Measurements from ENCODE around the gene LAMA2. TPM values are rescaled to one million over a fixed set of nuclear protein-coding genes. Genes with fewer than 3 reads are reported as not detected.

LAMA2 gene
- polyA plus RNA-seq, 3 donors, result 33.6 to 44.4 (median 39.6) TPM

GRCh38 chr6:129429956-129430355 is 547.0 kb downstream of the LAMA2 start:
- DNase-seq (ENCODE audit: extremely low read depth in 1 of 11, low read depth in 9 of 11, low spot score in 4 of 11), result peak; percentile 10 to 68 (median 42)

GRCh38 chr6:129432738-129433137 is 549.8 kb downstream of the LAMA2 start:
- no peak for DNase-seq (ENCODE audit: extremely low read depth in 1 of 11, low read depth in 9 of 11, low spot score in 4 of 11)

- DNase-seq (ENCODE audit: extremely low read depth in 1 of 11, low read depth in 9 of 11, low spot score in 4 of 11), result no peak
Observed at GRCh38 chr6:129434091-129434490, 551.2 kb downstream of the LAMA2 start.

- DNase-seq (ENCODE audit: extremely low read depth in 1 of 11, low read depth in 9 of 11, low spot score in 4 of 11), result no peak
Observed at GRCh38 chr6:129440691-129441090, 557.8 kb downstream of the LAMA2 start.

- DNase-seq (ENCODE audit: extremely low read depth in 1 of 11, low read depth in 9 of 11, low spot score in 4 of 11), result no peak
Observed at GRCh38 chr6:129444683-129445082, 561.7 kb downstream of the LAMA2 start.

- no peak for DNase-seq (ENCODE audit: extremely low read depth in 1 of 11, low read depth in 9 of 11, low spot score in 4 of 11)
Observed at GRCh38 chr6:129446272-129447197, 563.6 kb downstream of the LAMA2 start.

GRCh38 chr6:129447198-129447565 is 564.2 kb downstream of the LAMA2 start:
- no peak for DNase-seq (ENCODE audit: extremely low read depth in 1 of 11, low read depth in 9 of 11, low spot score in 4 of 11)

- no peak for DNase-seq (ENCODE audit: extremely low read depth in 1 of 11, low read depth in 9 of 11, low spot score in 4 of 11)
Observed at GRCh38 chr6:129448965-129449364, 566.0 kb downstream of the LAMA2 start.

GRCh38 chr6:129451187-129451586 is 568.2 kb downstream of the LAMA2 start:
- DNase-seq (ENCODE audit: extremely low read depth in 1 of 11, low read depth in 9 of 11, low spot score in 4 of 11), result no peak

GRCh38 chr6:129453073-129453472 is 570.1 kb downstream of the LAMA2 start:
- no peak for DNase-seq (ENCODE audit: extremely low read depth in 1 of 11, low read depth in 9 of 11, low spot score in 4 of 11)

- DNase-seq (ENCODE audit: extremely low read depth in 1 of 11, low read depth in 9 of 11, low spot score in 4 of 11), result no peak
Observed at GRCh38 chr6:129454488-129454887, 571.5 kb downstream of the LAMA2 start.

- no peak for DNase-seq (ENCODE audit: extremely low read depth in 1 of 11, low read depth in 9 of 11, low spot score in 4 of 11)
Observed at GRCh38 chr6:129455126-129455769, 572.3 kb downstream of the LAMA2 start.

- no peak for DNase-seq (ENCODE audit: extremely low read depth in 1 of 11, low read depth in 9 of 11, low spot score in 4 of 11)
Observed at GRCh38 chr6:129460221-129460620, 577.3 kb downstream of the LAMA2 start.

GRCh38 chr6:129469070-129469662 is 586.2 kb downstream of the LAMA2 start:
- DNase-seq (ENCODE audit: extremely low read depth in 1 of 11, low read depth in 9 of 11, low spot score in 4 of 11), result no peak

- DNase-seq (ENCODE audit: extremely low read depth in 1 of 11, low read depth in 9 of 11, low spot score in 4 of 11), result no peak
Observed at GRCh38 chr6:129472239-129472638, 589.3 kb downstream of the LAMA2 start.

- DNase-seq (ENCODE audit: extremely low read depth in 1 of 11, low read depth in 9 of 11, low spot score in 4 of 11), result no peak
Observed at GRCh38 chr6:129473546-129473945, 590.6 kb downstream of the LAMA2 start.

GRCh38 chr6:129475477-129476247 is 592.7 kb downstream of the LAMA2 start:
- no peak for DNase-seq (ENCODE audit: extremely low read depth in 1 of 11, low read depth in 9 of 11, low spot score in 4 of 11)

- DNase-seq (ENCODE audit: extremely low read depth in 1 of 11, low read depth in 9 of 11, low spot score in 4 of 11), result no peak
Observed at GRCh38 chr6:129476248-129476564, 593.3 kb downstream of the LAMA2 start.

GRCh38 chr6:129476810-129477209 is 593.9 kb downstream of the LAMA2 start:
- no peak for DNase-seq (ENCODE audit: extremely low read depth in 1 of 11, low read depth in 9 of 11, low spot score in 4 of 11)

GRCh38 chr6:129478379-129478778 is 595.4 kb downstream of the LAMA2 start:
- DNase-seq (ENCODE audit: extremely low read depth in 1 of 11, low read depth in 9 of 11, low spot score in 4 of 11), result no peak
